Activated CD4-positive, alpha-beta T cell treated with anti-CD3 and anti-CD28 coated beads, Interleukin-2, amount 10 ng/mL, durations not matched to agents 7 days and 5 days (primary cell): Measurements from ENCODE around the gene RFTN1. TPM values are rescaled to one million over a fixed set of nuclear protein-coding genes. Genes with fewer than 3 reads are reported as not detected.
A peak's percentile ranks its signal among the peaks of the same experiment; 100 is the strongest.

ENCODE experiments used
- CTCF ChIA-PET: fragments of 350-600 bp; sonication (Branson Sonifier 250); formaldehyde crosslinking; loops from one replicate; lab custom pipeline; 2021; ENCODE audit warnings: antibody characterized with exemption; lab: Charles Lee
- POLR2A ChIA-PET: fragments of 350-600 bp; sonication (Branson Sonifier 250); formaldehyde crosslinking; loops from one replicate; lab custom pipeline; 2021; ENCODE audit warnings: antibody characterized with exemption; lab: Charles Lee
- DNase-seq: peaks from one replicate; pipeline ENCODE4 v3.0.0-alpha.2; 2020
- H3K27ac Mint-ChIP-seq: one replicate; pipeline ENCODE4 v1.8.0; 2021; ENCODE audit warnings: mild to moderate bottlenecking, moderate library complexity, mixed read lengths
- H3K27me3 Mint-ChIP-seq: one replicate; pipeline ENCODE4 v1.8.0; 2021; ENCODE audit warnings: mixed read lengths
- H3K36me3 Mint-ChIP-seq: one replicate; pipeline ENCODE4 v1.8.0; 2021; ENCODE audit warnings: low read depth, mixed read lengths
- H3K4me1 Mint-ChIP-seq: one replicate; pipeline ENCODE4 v1.8.0; 2021; ENCODE audit warnings: mixed read lengths
- H3K4me3 Mint-ChIP-seq: one replicate; pipeline ENCODE4 v1.8.0; 2021; ENCODE audit warnings: mild to moderate bottlenecking, moderate library complexity, mixed read lengths
- H3K9me3 Mint-ChIP-seq: one replicate; pipeline ENCODE4 v1.8.0; 2021; ENCODE audit warnings: mixed read lengths
- total RNA-seq, 2 experiments: library from RNA; stranded (reverse); gene quantifications; one replicate each; pipeline ENCODE4 v1.2.3, GENCODE V29; 2021

The RFTN1 gene
- total RNA-seq, 2 experiments from 2014 or later = 57.3 to 57.9 TPM

GRCh38 chr3:16400106-16400931 lies 113.2 kb downstream of the RFTN1 start:
- Mint-ChIP-seq H3K4me1 (peaks cover 7% of the 10 kb centered on the region), H3K27ac (no peak overlapping the region), H3K27me3 (no peaks in the 10 kb centered on the region), H3K4me3 (no peak overlapping the region), H3K9me3 (peaks cover 3% of the 10 kb centered on the region), H3K36me3 (peaks cover 49% of the 10 kb centered on the region)
- POLR2A ChIA-PET = no interaction called here
- no peak for DNase-seq
- CTCF ChIA-PET = interaction anchor here (0.6 kb wide), 1 partner anchor 14 kb away, joined by 3 read pairs; no protein-coding TSS in a partner anchor

- Mint-ChIP-seq H3K27me3 (no peaks in the 10 kb centered on the region), H3K4me1 (peaks cover 9% of the 10 kb centered on the region), H3K4me3 (no peak overlapping the region), H3K27ac (no peak overlapping the region), H3K36me3 (peaks cover 49% of the 10 kb centered on the region), H3K9me3 (peaks cover 6% of the 10 kb centered on the region)
- CTCF ChIA-PET = interaction anchor here (0.6 kb wide), 1 partner anchor 7 kb away, joined by 3 read pairs; no protein-coding TSS in a partner anchor
- POLR2A ChIA-PET = no interaction called here
- no peak for DNase-seq
These were observed 114.0 kb downstream of the RFTN1 start for GRCh38 chr3:16399473-16399872.

GRCh38 chr3:16398648-16399047 lies 114.9 kb downstream of the RFTN1 start:
- H3K9me3 Mint-ChIP-seq = peaks cover 10% of the 10 kb centered on the region
- CTCF ChIA-PET = interaction anchor here (0.7 kb wide), 1 partner anchor 14 kb away, joined by 3 read pairs; no protein-coding TSS in a partner anchor
- H3K4me1 Mint-ChIP-seq = peaks cover 9% of the 10 kb centered on the region
- POLR2A ChIA-PET = no interaction called here
- no peak for DNase-seq
- H3K27ac Mint-ChIP-seq = peak overlapping the region; percentile 72
- H3K27me3 Mint-ChIP-seq = no peaks in the 10 kb centered on the region
- H3K36me3 Mint-ChIP-seq = peaks cover 51% of the 10 kb centered on the region
- H3K4me3 Mint-ChIP-seq = no peak overlapping the region

- ChIA-PET CTCF (no interaction called here), POLR2A (no interaction called here)
- Mint-ChIP-seq H3K4me1 (peaks cover 9% of the 10 kb centered on the region), H3K36me3 (peaks cover 48% of the 10 kb centered on the region), H3K4me3 (no peak overlapping the region), H3K27me3 (no peaks in the 10 kb centered on the region), H3K27ac (no peak overlapping the region), H3K9me3 (peaks cover 16% of the 10 kb centered on the region)
- DNase-seq = no peak
These were observed 117.3 kb downstream of the RFTN1 start for GRCh38 chr3:16396202-16396601.

- POLR2A ChIA-PET = no interaction called here
- H3K36me3 Mint-ChIP-seq = peaks cover 52% of the 10 kb centered on the region
- no peak for DNase-seq
These were observed 118.3 kb downstream of the RFTN1 start for GRCh38 chr3:16395212-16395611.

GRCh38 chr3:16394639-16395038 lies 118.9 kb downstream of the RFTN1 start:
- peaks cover 54% of the 10 kb centered on the region for H3K36me3 Mint-ChIP-seq
- peaks cover 5% of the 10 kb centered on the region for H3K4me1 Mint-ChIP-seq
- ChIA-PET POLR2A (no interaction called here), CTCF (no interaction called here)
- no peak overlapping the region for H3K27ac Mint-ChIP-seq
- H3K4me3 Mint-ChIP-seq = no peak overlapping the region
- H3K27me3 Mint-ChIP-seq = no peaks in the 10 kb centered on the region
- no peak for DNase-seq
- peaks cover 16% of the 10 kb centered on the region for H3K9me3 Mint-ChIP-seq

More at GRCh38 chr3:16395212-16395611, 118.3 kb downstream of the RFTN1 start:
- CTCF ChIA-PET = no interaction called here
- Mint-ChIP-seq H3K27me3 (no peaks in the 10 kb centered on the region), H3K4me3 (no peak overlapping the region), H3K9me3 (peaks cover 16% of the 10 kb centered on the region), H3K27ac (no peak overlapping the region), H3K4me1 (peaks cover 9% of the 10 kb centered on the region)

GRCh38 chr3:16392717-16393116 lies 120.8 kb downstream of the RFTN1 start:
- ChIA-PET CTCF (no interaction called here), POLR2A (no interaction called here)
- peak overlapping the region; percentile 20 for H3K27ac Mint-ChIP-seq
- H3K36me3 Mint-ChIP-seq = peaks cover 59% of the 10 kb centered on the region
- peaks cover 7% of the 10 kb centered on the region for H3K4me1 Mint-ChIP-seq
- no peak overlapping the region for H3K4me3 Mint-ChIP-seq
- no peaks in the 10 kb centered on the region for H3K27me3 Mint-ChIP-seq
- peaks cover 20% of the 10 kb centered on the region for H3K9me3 Mint-ChIP-seq
- DNase-seq = no peak

- Mint-ChIP-seq H3K9me3 (peaks cover 18% of the 10 kb centered on the region), H3K27ac (no peak overlapping the region), H3K4me3 (no peak overlapping the region), H3K36me3 (peaks cover 55% of the 10 kb centered on the region), H3K4me1 (peaks cover 13% of the 10 kb centered on the region), H3K27me3 (no peaks in the 10 kb centered on the region)
- POLR2A ChIA-PET = no interaction called here
- DNase-seq = no peak
- CTCF ChIA-PET = no interaction called here
These were observed 121.4 kb downstream of the RFTN1 start for GRCh38 chr3:16392065-16392464.

GRCh38 chr3:16390581-16390980 lies 122.9 kb downstream of the RFTN1 start:
- Mint-ChIP-seq H3K27ac (no peak overlapping the region), H3K27me3 (no peaks in the 10 kb centered on the region), H3K4me3 (no peak overlapping the region), H3K9me3 (peaks cover 17% of the 10 kb centered on the region), H3K4me1 (peaks cover 22% of the 10 kb centered on the region), H3K36me3 (peaks cover 53% of the 10 kb centered on the region)
- no peak for DNase-seq
- POLR2A ChIA-PET = no interaction called here
- CTCF ChIA-PET = interaction anchor here (2.5 kb wide), 1 partner anchor 11 kb away, joined by 7 read pairs; no protein-coding TSS in a partner anchor

GRCh38 chr3:16388850-16389441 lies 124.6 kb downstream of the RFTN1 start:
- ChIA-PET POLR2A (no interaction called here), CTCF (interaction anchor here (2.5 kb wide), 1 partner anchor 9 kb away, joined by 7 read pairs; no protein-coding TSS in a partner anchor)
- no peak for DNase-seq
- Mint-ChIP-seq H3K4me3 (no peak overlapping the region), H3K9me3 (peaks cover 11% of the 10 kb centered on the region), H3K4me1 (peaks cover 20% of the 10 kb centered on the region), H3K36me3 (peaks cover 59% of the 10 kb centered on the region), H3K27ac (no peak overlapping the region), H3K27me3 (no peaks in the 10 kb centered on the region)

- CTCF ChIA-PET = interaction anchor here (0.6 to 2.0 kb wide), 2 partner anchors 66 to 1366 kb away, joined by 4 to 5 read pairs; no protein-coding TSS in a partner anchor
- peaks cover 15% of the 10 kb centered on the region for H3K9me3 Mint-ChIP-seq
- H3K27me3 Mint-ChIP-seq = no peaks in the 10 kb centered on the region
- POLR2A ChIA-PET = no interaction called here
- H3K4me3 Mint-ChIP-seq = no peak overlapping the region
- H3K27ac Mint-ChIP-seq = no peak overlapping the region
- no peak for DNase-seq
- peaks cover 32% of the 10 kb centered on the region for H3K4me1 Mint-ChIP-seq
- H3K36me3 Mint-ChIP-seq = peaks cover 67% of the 10 kb centered on the region
These were observed 126.9 kb downstream of the RFTN1 start for GRCh38 chr3:16386561-16386960.

- Mint-ChIP-seq H3K9me3 (peaks cover 22% of the 10 kb centered on the region), H3K36me3 (peaks cover 75% of the 10 kb centered on the region), H3K27me3 (no peaks in the 10 kb centered on the region), H3K27ac (no peak overlapping the region), H3K4me3 (no peak overlapping the region), H3K4me1 (peaks cover 35% of the 10 kb centered on the region)
- ChIA-PET CTCF (interaction anchor here (0.6 to 1.4 kb wide), 4 partner anchors 14 to 289 kb away, joined by 3 read pairs; no protein-coding TSS in a partner anchor), POLR2A (no interaction called here)
- DNase-seq = no peak
These were observed 128.3 kb downstream of the RFTN1 start for GRCh38 chr3:16385151-16385550.

- POLR2A ChIA-PET = no interaction called here
- peaks cover 21% of the 10 kb centered on the region for H3K9me3 Mint-ChIP-seq
- H3K36me3 Mint-ChIP-seq = peaks cover 79% of the 10 kb centered on the region
- H3K27ac Mint-ChIP-seq = no peak overlapping the region
- no peak overlapping the region for H3K4me3 Mint-ChIP-seq
- CTCF ChIA-PET = interaction anchor here (0.7 to 1.4 kb wide), 2 partner anchors 15 to 114 kb away, joined by 3 read pairs; no protein-coding TSS in a partner anchor
- peaks cover 42% of the 10 kb centered on the region for H3K4me1 Mint-ChIP-seq
- DNase-seq = no peak
- no peaks in the 10 kb centered on the region for H3K27me3 Mint-ChIP-seq
These were observed 129.6 kb downstream of the RFTN1 start for GRCh38 chr3:16383864-16384263.
